ENCODE data around the gene MAF. TPM values are rescaled to one million over a fixed set of nuclear protein-coding genes. Genes with fewer than 3 reads are reported as not detected.

MAF gene
- polyA plus RNA-seq, 3 donors, result 0.03 to 0.92 TPM; not detected in 1

DNA sequence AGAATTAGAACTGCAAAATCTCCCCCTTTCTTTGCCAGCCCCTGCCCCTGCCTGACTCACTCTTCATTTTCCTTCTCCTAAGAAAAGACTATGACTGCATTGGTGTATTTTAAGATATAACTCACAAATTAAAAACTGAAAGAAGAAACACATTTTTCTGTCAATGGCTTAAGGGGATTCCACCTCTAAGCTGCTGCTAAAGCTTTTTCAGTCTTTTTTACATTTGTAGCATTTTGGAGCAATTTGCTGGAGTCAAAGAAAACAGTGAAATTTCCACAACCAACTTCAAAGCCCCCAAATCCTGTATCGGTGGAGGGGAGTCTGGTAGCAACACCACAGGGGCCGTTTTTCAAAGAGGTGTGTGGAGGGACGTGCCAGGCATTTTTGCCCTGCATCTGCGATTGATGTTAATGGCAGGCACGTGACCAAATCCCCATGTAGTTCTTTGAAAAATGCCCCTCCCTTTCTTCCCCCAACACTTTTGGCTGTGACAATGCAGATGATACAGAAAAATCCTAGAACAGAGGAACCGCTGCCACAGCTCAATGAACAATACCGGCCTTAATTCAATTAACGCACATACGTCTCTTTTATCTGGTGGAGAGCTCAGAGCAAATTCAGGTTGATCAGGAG, 28.5 kb downstream of the MAF start:
- H3K27me3 Mint-ChIP-seq (ENCODE audit: low read depth in 3 of 3), result peaks cover 5 to 12% (median 8%) of the 10 kb centered on the region in 3 donors

DNA sequence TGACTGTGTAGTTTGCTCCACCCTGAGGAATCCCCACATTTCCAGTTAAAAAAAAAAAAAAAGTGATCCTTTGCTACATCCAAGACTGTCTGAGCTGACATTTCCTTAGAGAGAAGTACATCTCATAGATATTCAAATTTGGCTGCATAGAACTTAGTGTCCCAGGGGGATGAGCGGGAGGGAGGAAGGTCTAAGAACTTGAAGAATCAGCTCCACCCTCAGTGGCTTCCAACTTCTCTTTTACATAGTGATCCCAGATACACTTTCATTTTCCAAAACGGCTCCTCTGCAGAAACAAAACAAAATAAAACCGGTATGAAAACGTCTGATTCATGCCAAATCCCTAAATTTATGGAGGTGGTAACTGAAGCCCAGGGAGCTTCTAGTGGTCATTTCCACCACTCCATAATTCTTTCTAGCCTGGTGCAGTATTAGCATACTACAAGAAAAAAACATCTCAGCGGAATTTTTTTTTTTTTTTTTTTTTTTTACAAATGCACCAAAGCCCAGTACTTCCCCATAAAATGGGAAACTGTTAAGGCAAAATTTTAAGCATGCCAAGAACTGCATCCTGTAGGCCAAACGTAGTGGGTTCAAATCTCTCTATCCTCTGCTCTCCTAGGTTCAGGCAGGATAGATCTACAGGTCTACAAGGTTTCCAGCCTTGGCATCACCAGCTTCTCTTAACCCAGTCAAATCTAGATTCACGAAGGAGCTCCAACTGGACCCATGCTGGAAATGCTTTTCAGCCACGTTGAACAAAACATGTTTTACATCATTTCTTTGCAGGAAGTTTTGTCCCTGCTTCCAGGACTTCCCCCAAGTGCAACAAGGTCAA, 29.3 kb downstream of the MAF start:
- no peaks in the 10 kb centered on the region for H3K79me2 ChIP-seq (ENCODE audit: insufficient read depth, low read length)
- H3K4me3 Mint-ChIP-seq, result peak overlapping the region; percentile 47 to 73
- H3K9me3 Mint-ChIP-seq, result peaks cover 0 to 19% (median 10%) of the 10 kb centered on the region in 7 donors
- H3K9ac ChIP-seq (ENCODE audit: insufficient read depth, low read length, poor library complexity, severe bottlenecking), result no peak overlapping the region
- H3K4me1 ChIP-seq (ENCODE audit: control insufficient read depth in 1 of 2, insufficient read depth in 2 of 2, low read length in 2 of 2), result no peaks in the 10 kb centered on the region
- no peak overlapping the region for H3K27ac Mint-ChIP-seq
- H3K9me3 ChIP-seq (replicated peaks in 1 of 2; ENCODE audit: control insufficient read depth in 1 of 2, insufficient read depth in 1 of 2, low read length in 2 of 2), result peaks cover 0 to 6% of the 10 kb centered on the region in 2 donors
- H3K36me3 Mint-ChIP-seq, result no peaks in the 10 kb centered on the region
- H3K4me1 Mint-ChIP-seq, result peaks cover 5% of the 10 kb centered on the region
- peaks cover 7 to 12% (median 8%) of the 10 kb centered on the region in 3 donors for H3K27me3 Mint-ChIP-seq (ENCODE audit: low read depth in 3 of 3)
- TF ChIP-seq, protein P1, sequence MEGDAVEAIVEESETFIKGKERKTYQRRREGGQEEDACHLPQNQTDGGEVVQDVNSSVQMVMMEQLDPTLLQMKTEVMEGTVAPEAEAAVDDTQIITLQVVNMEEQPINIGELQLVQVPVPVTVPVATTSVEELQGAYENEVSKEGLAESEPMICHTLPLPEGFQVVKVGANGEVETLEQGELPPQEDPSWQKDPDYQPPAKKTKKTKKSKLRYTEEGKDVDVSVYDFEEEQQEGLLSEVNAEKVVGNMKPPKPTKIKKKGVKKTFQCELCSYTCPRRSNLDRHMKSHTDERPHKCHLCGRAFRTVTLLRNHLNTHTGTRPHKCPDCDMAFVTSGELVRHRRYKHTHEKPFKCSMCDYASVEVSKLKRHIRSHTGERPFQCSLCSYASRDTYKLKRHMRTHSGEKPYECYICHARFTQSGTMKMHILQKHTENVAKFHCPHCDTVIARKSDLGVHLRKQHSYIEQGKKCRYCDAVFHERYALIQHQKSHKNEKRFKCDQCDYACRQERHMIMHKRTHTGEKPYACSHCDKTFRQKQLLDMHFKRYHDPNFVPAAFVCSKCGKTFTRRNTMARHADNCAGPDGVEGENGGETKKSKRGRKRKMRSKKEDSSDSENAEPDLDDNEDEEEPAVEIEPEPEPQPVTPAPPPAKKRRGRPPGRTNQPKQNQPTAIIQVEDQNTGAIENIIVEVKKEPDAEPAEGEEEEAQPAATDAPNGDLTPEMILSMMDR (IDR thresholded peaks at IDR 0.05), result no peak
- no peaks in the 10 kb centered on the region for H4K20me1 ChIP-seq (ENCODE audit: insufficient read depth, low read length)
- peak overlapping the region; percentile 12 for H3K4me2 ChIP-seq (replicated peaks; ENCODE audit: extremely low read depth, low read length, poor library complexity, severe bottlenecking)
- no peak overlapping the region for H3K27ac ChIP-seq (ENCODE audit: low read depth in 1 of 2, low read length in 2 of 2)
- WGBS (ENCODE audit: insufficient coverage), result 65% methylated on average over 3 of the region's 8 CpGs
- no peaks in the 10 kb centered on the region for H3K36me3 ChIP-seq (replicated peaks in 1 of 2; ENCODE audit: control insufficient read depth in 1 of 2, insufficient read depth in 2 of 2, low read length in 2 of 2)
- H3K27me3 ChIP-seq (ENCODE audit: control insufficient read depth in 2 of 2, insufficient read depth in 2 of 2, low read length in 2 of 2), result no peaks in the 10 kb centered on the region
- DNase-seq, result no peak
- no peak overlapping the region for H2AFZ ChIP-seq (ENCODE audit: insufficient read depth, low read depth, low read length, poor library complexity, severe bottlenecking)
- intact Hi-C loops (cut with micrococcal nuclease), result no loop called here
- H3K4me3 ChIP-seq (replicated peaks in 1 of 3; ENCODE audit: low read depth in 2 of 3, low read length in 3 of 3), result peak overlapping the region in 1 of 3 experiments; percentile 29

More for the DNA sequence above, 28.5 kb downstream of the MAF start:
- TF ChIP-seq, protein P1 (IDR thresholded peaks at IDR 0.05), result no peak
- intact Hi-C loops (cut with micrococcal nuclease), result no loop called here
- Histone ChIP-seq H3K27me3 (ENCODE audit: control insufficient read depth in 2 of 2, insufficient read depth in 2 of 2, low read length in 2 of 2) (no peaks in the 10 kb centered on the region), H3K27ac (ENCODE audit: low read depth in 1 of 2, low read length in 2 of 2) (no peak overlapping the region), H3K4me1 (ENCODE audit: control insufficient read depth in 1 of 2, insufficient read depth in 2 of 2, low read length in 2 of 2) (no peaks in the 10 kb centered on the region), H4K20me1 (ENCODE audit: insufficient read depth, low read length) (no peaks in the 10 kb centered on the region), H3K9me3 (replicated peaks in 1 of 2; ENCODE audit: control insufficient read depth in 1 of 2, insufficient read depth in 1 of 2, low read length in 2 of 2) (peaks cover 0 to 6% of the 10 kb centered on the region in 2 donors), H3K36me3 (replicated peaks in 1 of 2; ENCODE audit: control insufficient read depth in 1 of 2, insufficient read depth in 2 of 2, low read length in 2 of 2) (no peaks in the 10 kb centered on the region), H2AFZ (ENCODE audit: insufficient read depth, low read depth, low read length, poor library complexity, severe bottlenecking) (no peak overlapping the region), H3K4me3 (replicated peaks in 1 of 3; ENCODE audit: low read depth in 2 of 3, low read length in 3 of 3) (no peak overlapping the region), H3K9ac (ENCODE audit: insufficient read depth, low read length, poor library complexity, severe bottlenecking) (no peak overlapping the region), H3K4me2 (replicated peaks; ENCODE audit: extremely low read depth, low read length, poor library complexity, severe bottlenecking) (no peak overlapping the region), H3K79me2 (ENCODE audit: insufficient read depth, low read length) (no peaks in the 10 kb centered on the region)
- WGBS (ENCODE audit: insufficient coverage), result 89% methylated on average over 5 of the region's 9 CpGs
- peaks cover 5% of the 10 kb centered on the region for H3K4me1 Mint-ChIP-seq
- no peak for DNase-seq
- peaks cover 0 to 19% (median 8%) of the 10 kb centered on the region in 7 donors for H3K9me3 Mint-ChIP-seq
- no peaks in the 10 kb centered on the region for H3K36me3 Mint-ChIP-seq
- H3K27ac Mint-ChIP-seq, result peak overlapping the region in 1 of 7 donors; percentile 1
- H3K4me3 Mint-ChIP-seq, result peak overlapping the region in 1 of 2 donors; percentile 31
